Measurements from ENCODE around the gene HERC2.

DNA sequence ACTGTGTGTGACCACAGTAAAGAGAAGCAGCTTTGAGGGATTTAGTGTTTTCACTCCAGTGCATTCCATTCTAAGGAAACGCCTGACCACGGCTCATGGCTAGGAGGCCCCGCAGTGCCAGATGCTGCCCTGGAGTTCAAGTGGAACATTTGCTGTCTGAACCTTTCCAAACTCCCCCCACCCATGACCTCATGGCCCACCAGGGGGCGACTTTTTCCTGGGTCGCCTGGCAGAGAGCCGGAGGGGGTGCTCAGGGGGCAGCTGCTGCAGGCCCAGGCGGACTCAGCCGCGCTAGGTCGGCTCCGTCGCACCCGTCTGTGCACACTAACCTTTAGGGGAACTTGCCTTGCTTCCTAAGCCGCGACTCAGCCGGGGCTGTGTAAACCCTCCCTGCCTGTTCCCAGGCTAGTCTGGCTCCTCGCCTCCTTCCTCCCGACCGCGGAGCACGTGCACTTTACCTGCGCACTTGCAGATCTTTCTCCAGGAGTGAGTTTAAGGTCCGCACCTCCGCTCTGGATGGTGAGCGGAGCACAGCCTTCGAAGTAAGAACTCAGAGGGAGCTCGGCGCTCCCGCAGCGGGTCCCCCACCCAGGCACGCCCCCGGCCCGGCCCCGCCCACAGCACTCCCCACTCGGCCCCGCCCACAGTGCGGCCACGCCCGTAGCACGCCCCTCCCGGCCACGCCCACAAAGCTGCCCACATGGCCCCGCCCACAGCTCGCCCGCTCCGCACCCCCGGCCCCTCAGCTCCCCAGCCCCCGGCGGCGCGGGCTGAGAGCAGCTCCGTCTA, 223.0 kb downstream of the HERC2 start, which contains the start of gene OCA2:
- no peak for TF ChIP-seq CTCF (IDR thresholded peaks at IDR 0.05)
- TF ChIP-seq POLR2A (IDR thresholded peaks at IDR 0.05), result no peak
